ENCODE data around the gene KRTAP16-1.

DNA sequence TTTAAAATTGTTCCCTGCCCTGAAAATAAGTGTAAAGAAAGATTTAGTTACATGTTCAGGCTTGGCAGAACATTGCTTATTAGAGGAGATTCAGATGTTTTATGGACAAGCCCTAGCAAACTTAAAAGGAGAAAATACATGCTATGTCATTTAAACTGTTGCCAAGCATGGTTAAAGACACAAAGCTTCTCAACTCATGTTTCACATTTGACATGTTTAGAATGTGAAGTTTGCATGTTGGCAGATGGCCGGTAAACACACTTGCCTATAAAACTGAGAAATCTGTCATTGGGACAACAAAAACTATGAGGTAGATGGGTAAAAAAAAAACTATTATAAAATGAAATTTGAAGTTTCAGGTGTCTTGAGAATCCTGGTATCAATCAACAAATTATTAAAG, 12.3 kb downstream of the KRTAP16-1 start:
- TF ChIP-seq GABPB1 (CRISPR knock-in tag; IDR thresholded peaks at IDR 0.05) = no peak
- TF ChIP-seq, protein P1, sequence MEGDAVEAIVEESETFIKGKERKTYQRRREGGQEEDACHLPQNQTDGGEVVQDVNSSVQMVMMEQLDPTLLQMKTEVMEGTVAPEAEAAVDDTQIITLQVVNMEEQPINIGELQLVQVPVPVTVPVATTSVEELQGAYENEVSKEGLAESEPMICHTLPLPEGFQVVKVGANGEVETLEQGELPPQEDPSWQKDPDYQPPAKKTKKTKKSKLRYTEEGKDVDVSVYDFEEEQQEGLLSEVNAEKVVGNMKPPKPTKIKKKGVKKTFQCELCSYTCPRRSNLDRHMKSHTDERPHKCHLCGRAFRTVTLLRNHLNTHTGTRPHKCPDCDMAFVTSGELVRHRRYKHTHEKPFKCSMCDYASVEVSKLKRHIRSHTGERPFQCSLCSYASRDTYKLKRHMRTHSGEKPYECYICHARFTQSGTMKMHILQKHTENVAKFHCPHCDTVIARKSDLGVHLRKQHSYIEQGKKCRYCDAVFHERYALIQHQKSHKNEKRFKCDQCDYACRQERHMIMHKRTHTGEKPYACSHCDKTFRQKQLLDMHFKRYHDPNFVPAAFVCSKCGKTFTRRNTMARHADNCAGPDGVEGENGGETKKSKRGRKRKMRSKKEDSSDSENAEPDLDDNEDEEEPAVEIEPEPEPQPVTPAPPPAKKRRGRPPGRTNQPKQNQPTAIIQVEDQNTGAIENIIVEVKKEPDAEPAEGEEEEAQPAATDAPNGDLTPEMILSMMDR (IDR thresholded peaks at IDR 0.05) = no peak
- TF ChIP-seq, protein P2, sequence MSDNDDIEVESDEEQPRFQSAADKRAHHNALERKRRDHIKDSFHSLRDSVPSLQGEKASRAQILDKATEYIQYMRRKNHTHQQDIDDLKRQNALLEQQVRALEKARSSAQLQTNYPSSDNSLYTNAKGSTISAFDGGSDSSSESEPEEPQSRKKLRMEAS (CRISPR knock-in tag; IDR thresholded peaks at IDR 0.05) = no peak
